SK-N-SH (cell line): ENCODE data around the gene SPECC1L. TPM values are rescaled to one million over a fixed set of nuclear protein-coding genes. Genes with fewer than 3 reads are reported as not detected.
"Not testable (repeated sequence)": the region's sequence is repeated elsewhere in the genome, so short reads cannot be mapped to it uniquely, and the experiment has no call there.

ENCODE experiments used
- CTCF ChIA-PET: fragments of 300-600, 350-600 bp; formaldehyde crosslinking; extraction: SDS; loops from one replicate; lab custom pipeline; 2021; lab: Yijun Ruan, JAX
- POLR2A ChIA-PET: fragments of 350-600 bp; sonication (Branson Sonifier 250); formaldehyde crosslinking; extraction: SDS; loops from one replicate; lab custom pipeline; 2020; ENCODE audit warnings: antibody characterized with exemption, inconsistent platforms; lab: Yijun Ruan, JAX
- DNase-seq: peaks from one replicate; pipeline ENCODE4 v3.0.0; 2012
- H2AFZ ChIP-seq: fragments of 200-600 bp; sonication (generic); 2 replicates; pipeline ENCODE4 v1.8.1; 2016; ENCODE audit warnings: antibody characterized with exemption, mild to moderate bottlenecking, low read depth
- H3F3A ChIP-seq: fragments of 200-600 bp; sonication (generic); replicated peaks from 2 replicates; pipeline ENCODE3; 2016; ENCODE audit warnings: antibody characterized with exemption, mild to moderate bottlenecking; ENCODE audit not compliant: insufficient read depth
- H3K27ac ChIP-seq, 2 experiments: fragments of 200-500 bp in 1 of 2; fragments of 200-600 bp in 1 of 2; sonication (Bioruptor generic) in 1 of 2; sonication (generic), shearing (Covaris generic) in 1 of 2; 2 replicates each; pipeline versions ENCODE4 v1.5.1 to v1.6.1; 2014 to 2016; ENCODE audit warnings: low read depth in 2 of 2, inconsistent platforms in 1 of 2, low read length in 1 of 2, mild to moderate bottlenecking in 1 of 2, mixed read lengths in 1 of 2
- H3K27me3 ChIP-seq: fragments of 200-600 bp; sonication (generic), shearing (Covaris generic); 2 replicates; pipeline ENCODE4 v1.6.1; 2016; ENCODE audit warnings: mixed run types; ENCODE audit not compliant: insufficient read depth
- H3K36me3 ChIP-seq, 2 experiments: fragments of 200-500 bp in 1 of 2; fragments of 200-600 bp in 1 of 2; sonication (Bioruptor generic) in 1 of 2; sonication (generic) in 1 of 2; replicated peaks in 1 of 2; 2 replicates each; pipeline versions ENCODE3 to v1.5.1; 2014 to 2016; ENCODE audit warnings: low read length in 1 of 2, mild to moderate bottlenecking in 1 of 2; ENCODE audit not compliant: insufficient read depth in 2 of 2, control insufficient read depth in 1 of 2
- H3K4me1 ChIP-seq, 2 experiments: fragments of 200-500 bp in 1 of 2; fragments of 200-600 bp in 1 of 2; sonication (Bioruptor generic) in 1 of 2; sonication (generic), shearing (Covaris generic) in 1 of 2; 2 replicates each; pipeline versions ENCODE4 v1.5.1 to v1.6.1; 2014 to 2016; ENCODE audit warnings: low read depth in 1 of 2, low read length in 1 of 2, mixed run types in 1 of 2; ENCODE audit not compliant: insufficient read depth in 2 of 2, control insufficient read depth in 1 of 2
- H3K4me2 ChIP-seq: fragments of 200-600 bp; sonication (generic), shearing (Covaris generic); 2 replicates; pipeline ENCODE4 v1.6.1; 2017; ENCODE audit warnings: mixed run types
- H3K4me3 ChIP-seq, 2 experiments: fragments of 200-500 bp in 1 of 2; fragments of 200-600 bp in 1 of 2; sonication (Bioruptor generic) in 1 of 2; sonication (generic), shearing (Covaris generic) in 1 of 2; 2 replicates each; pipeline versions ENCODE4 v1.5.1 to v1.8.1; 2014 to 2016; ENCODE audit warnings: low read depth in 2 of 2, inconsistent platforms in 1 of 2, low read length in 1 of 2, mild to moderate bottlenecking in 1 of 2, mixed read lengths in 1 of 2, moderate library complexity in 1 of 2
- H3K79me2 ChIP-seq: fragments of 200-600 bp; sonication (generic); 2 replicates; pipeline ENCODE4 v1.8.1; 2017; ENCODE audit warnings: mild to moderate bottlenecking; ENCODE audit not compliant: insufficient read depth
- H3K9ac ChIP-seq: fragments of 200-600 bp; sonication (generic); 2 replicates; pipeline ENCODE4 v1.6.1; 2017; ENCODE audit warnings: mixed run types
- H3K9me2 ChIP-seq: fragments of 200-600 bp; sonication (generic); 2 replicates; pipeline ENCODE4 v1.6.1; 2017; ENCODE audit warnings: mixed run types
- H3K9me3 ChIP-seq: fragments of 200-600 bp; sonication (generic); 2 replicates; pipeline ENCODE4 v1.6.1; 2017; ENCODE audit warnings: mixed run types, mild to moderate bottlenecking, moderate library complexity
- H4K20me1 ChIP-seq: fragments of 200-600 bp; sonication (generic); 2 replicates; pipeline ENCODE4 v1.6.1; 2017; ENCODE audit warnings: mild to moderate bottlenecking, mixed run types; ENCODE audit not compliant: insufficient read depth
- CHD2 ChIP-seq: fragments of 150-350 bp; IDR thresholded peaks from 2 replicates; pipeline ENCODE4 v1.6.1; 2018; ENCODE audit warnings: low read length; ENCODE audit not compliant: partially characterized antibody
- ELF1 ChIP-seq: IDR thresholded peaks from 2 replicates; pipeline ENCODE4 v1.4.0; 2012
- EP300 ChIP-seq, 2 experiments: IDR thresholded peaks; 2 replicates each; pipeline versions ENCODE4 v1.4.0 to v1.6.1; 2012; ENCODE audit warnings: borderline replicate concordance in 1 of 2, low read depth in 1 of 2, low read length in 1 of 2
- FOSL2 ChIP-seq: IDR thresholded peaks from 2 replicates; pipeline ENCODE4 v1.4.0; 2012; ENCODE audit warnings: low read depth, mild to moderate bottlenecking, moderate library complexity, borderline replicate concordance
- GATA2 ChIP-seq: sonication (generic); formaldehyde crosslinking; IDR thresholded peaks from 2 replicates; pipeline ENCODE4 v1.5.0; 2020; ENCODE audit warnings: mild to moderate bottlenecking, missing genetic modification reagents
- MAX ChIP-seq: IDR thresholded peaks from 2 replicates; pipeline ENCODE4 v1.4.0; 2012; ENCODE audit warnings: low read depth
- MXI1 ChIP-seq: IDR thresholded peaks from 2 replicates; pipeline ENCODE4 v1.6.1; 2012; ENCODE audit warnings: mild to moderate bottlenecking, low read depth, low read length, improper control_type of control experiment
- NFIC ChIP-seq: IDR thresholded peaks from 2 replicates; pipeline ENCODE4 v1.4.0; 2012; ENCODE audit warnings: borderline replicate concordance
- PBX3 ChIP-seq: IDR thresholded peaks from 2 replicates; pipeline ENCODE4; 2012
- POLR2AphosphoS5 ChIP-seq: IDR thresholded peaks from 2 replicates; pipeline ENCODE4 v1.6.1; 2012; ENCODE audit warnings: low read depth, low read length
- RCOR1 ChIP-seq: fragments of 150-350 bp; IDR thresholded peaks from 2 replicates; pipeline ENCODE4 v1.6.1; 2017; ENCODE audit warnings: antibody characterized with exemption, low read length
- SIN3A ChIP-seq: IDR thresholded peaks from 2 replicates; pipeline ENCODE4 v1.6.1; 2012; ENCODE audit warnings: low read depth, mild to moderate bottlenecking, low read length, moderate library complexity, borderline replicate concordance
- TCF12 ChIP-seq: IDR thresholded peaks from 2 replicates; pipeline ENCODE4 v1.4.0; 2012
- WGBS: methylation state at CpG from one replicate; pipeline ENCODE4 v1.1.6; 2017; ENCODE audit warnings: low lambda C conversion rate; 5-methylcytosine and 5-hydroxymethylcytosine counted together
- polyA plus RNA-seq, 3 experiments: library from polyadenylated mRNA; depleted of rRNA; stranded (reverse); fragments of >200 nt; gene quantifications; 2 replicates each; pipeline ENCODE4 v1.2.3, GENCODE V29; 2012

SPECC1L gene
- polyA plus RNA-seq, 1 of the 3 experiments (the other 2 are of a cell fraction) = 22.9 TPM

DNA sequence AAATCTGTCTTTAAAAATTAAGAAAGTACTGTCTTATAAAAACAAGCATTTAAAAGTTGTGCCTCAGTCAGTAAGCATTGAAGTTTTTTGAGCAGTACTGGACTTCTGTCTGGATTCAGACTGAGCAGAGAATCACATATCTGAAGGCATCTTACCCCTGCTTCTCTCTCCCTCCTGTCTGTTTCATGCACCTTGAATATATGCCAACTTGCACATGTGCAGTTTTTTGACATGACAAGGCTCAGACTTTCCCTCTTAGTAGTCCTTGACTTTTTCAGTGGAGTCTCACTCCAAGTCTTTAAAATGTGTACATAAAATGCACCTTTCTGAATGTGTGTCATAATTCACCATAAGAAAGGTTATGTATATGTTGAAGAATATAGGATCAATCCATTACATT, 19.8 kb downstream of the SPECC1L start:
- CTCF ChIA-PET = no interaction called here
- Histone ChIP-seq H3F3A (peaks cover 45% of the 10 kb centered on the region), H3K9me3 (no peaks in the 10 kb centered on the region), H3K4me1 (peaks cover 33 to 46% of the 10 kb centered on the region in 2 experiments), H3K27me3 (no peaks in the 10 kb centered on the region), H3K27ac (peak overlapping the region; percentile 87 to 91), H3K4me3 (no peak overlapping the region), H2AFZ (no peak overlapping the region), H3K9me2 (no peaks in the 10 kb centered on the region)
- DNase-seq = no peak
- POLR2A ChIA-PET = no interaction called here
- TF ChIP-seq TCF12 (peak; percentile 25; the same call in 1 of the 2 replicates), CHD2 (no peak), PBX3 (no peak), SIN3A (0 out of 2 replicates have a peak, but pooled peaks have one; percentile 25), NFIC (peak; percentile 38), MAX (peak; percentile 47), MXI1 (peak; percentile 83)
- TF ChIP-seq, all 33 proteins: peak for 5
- peaks cover 78% of the 10 kb centered on the region for H3K79me2 ChIP-seq
- H3K4me2 ChIP-seq = peak overlapping the region; percentile 73
- H3K9ac ChIP-seq = peak overlapping the region; percentile 48; the same call in 1 of the 2 replicates
- H4K20me1 ChIP-seq = no peaks in the 10 kb centered on the region; the same call in 1 of the 2 replicates
- H3K36me3 ChIP-seq = no peaks in the 10 kb centered on the region

DNA sequence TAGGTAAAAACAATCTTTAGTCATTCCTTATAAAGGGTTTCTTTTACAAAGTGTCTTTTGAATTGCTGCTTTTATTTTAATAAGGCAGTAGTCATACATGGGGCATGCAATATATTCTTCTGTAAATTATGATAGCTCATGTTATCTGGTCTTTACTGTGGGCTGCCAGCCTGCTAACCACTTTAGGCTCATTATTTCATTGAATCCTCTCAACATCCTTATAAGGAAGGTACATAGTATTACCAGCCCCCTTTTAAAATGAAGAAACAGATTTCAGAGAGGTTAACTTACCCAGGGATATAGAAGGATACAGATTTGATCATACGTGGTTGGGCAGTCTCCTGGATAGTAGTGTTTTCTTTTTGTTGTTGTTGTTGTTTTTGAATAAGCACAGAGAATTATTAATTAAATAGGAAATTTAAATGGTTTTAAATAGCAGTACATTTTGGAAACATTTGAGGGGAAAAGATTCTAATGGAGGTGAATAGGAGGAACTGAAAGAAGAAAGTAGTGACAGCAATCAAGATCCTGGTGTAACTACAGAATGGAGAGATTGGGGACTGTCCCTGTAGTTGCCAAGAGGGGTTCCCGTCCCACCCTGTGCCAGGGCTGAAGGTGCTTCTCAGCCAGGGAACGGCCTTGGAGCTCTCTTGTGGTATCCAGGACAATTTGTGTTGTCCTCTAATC, 21.0 kb downstream of the SPECC1L start:
- no peaks in the 10 kb centered on the region for H3K36me3 ChIP-seq

GRCh38 chr22:24292202-24292830, 21.7 kb downstream of the SPECC1L start:
- H3K9ac ChIP-seq, DNase-seq, H3K27me3 ChIP-seq, H3K36me3 ChIP-seq, H3K9me2 ChIP-seq, H3K9me3 ChIP-seq, H3K4me3 ChIP-seq, H4K20me1 ChIP-seq, POLR2A ChIA-PET, H2AFZ ChIP-seq: not testable (repeated sequence)
- H3F3A ChIP-seq = peaks cover 45% of the 10 kb centered on the region
- H3K27ac ChIP-seq = peak overlapping the region; percentile 87 to 91; a peak in 3 of 4 replicates
- peak overlapping the region; percentile 10; the same call in 1 of the 2 replicates for H3K4me2 ChIP-seq
- H3K4me1 ChIP-seq = peaks cover 29 to 32% of the 10 kb centered on the region in 2 experiments
- CTCF ChIA-PET = interaction anchor here (1.1 kb wide), 1 partner anchor 31 kb away, joined by 4 read pairs; no protein-coding TSS in a partner anchor
- 83% methylated on average over 3 of the region's 3 CpGs for WGBS
- peaks cover 75% of the 10 kb centered on the region for H3K79me2 ChIP-seq

More for the DNA sequence above, 21.0 kb downstream of the SPECC1L start:
- no peaks in the 10 kb centered on the region for H3K27me3 ChIP-seq
- no peak overlapping the region for H2AFZ ChIP-seq
- no peak for DNase-seq
- 0 out of 2 replicates have a peak overlapping the region, but pooled peaks have one; percentile 48 for H3K9ac ChIP-seq
- H3F3A ChIP-seq = peaks cover 45% of the 10 kb centered on the region
- H3K4me3 ChIP-seq = no peak overlapping the region
- H4K20me1 ChIP-seq = no peaks in the 10 kb centered on the region; the same call in 1 of the 2 replicates
- peaks cover 78% of the 10 kb centered on the region for H3K79me2 ChIP-seq
- H3K9me3 ChIP-seq = no peaks in the 10 kb centered on the region
- peak overlapping the region; percentile 87 to 91 for H3K27ac ChIP-seq
- POLR2A ChIA-PET = no interaction called here
- TF ChIP-seq MXI1 (no peak), ELF1 (no peak), EP300 (IDR thresholded peaks at IDR 0.05; ENCODE audit: borderline replicate concordance in 1 of 2, low read depth in 1 of 2, low read length in 1 of 2) (no peak), RCOR1 (no peak), GATA2 (no peak), SIN3A (no peak), FOSL2 (no peak), POLR2AphosphoS5 (no peak)
- TF ChIP-seq, all 33 proteins: peak for 0
- H3K9me2 ChIP-seq = no peaks in the 10 kb centered on the region
- peak overlapping the region; percentile 10; the same call in 1 of the 2 replicates for H3K4me2 ChIP-seq
- peaks cover 32 to 35% of the 10 kb centered on the region in 2 experiments for H3K4me1 ChIP-seq
- CTCF ChIA-PET = interaction anchor here (1.1 kb wide), 1 partner anchor 32 kb away, joined by 4 read pairs; no protein-coding TSS in a partner anchor
- 93% methylated on average over 3 of the region's 3 CpGs for WGBS

DNA sequence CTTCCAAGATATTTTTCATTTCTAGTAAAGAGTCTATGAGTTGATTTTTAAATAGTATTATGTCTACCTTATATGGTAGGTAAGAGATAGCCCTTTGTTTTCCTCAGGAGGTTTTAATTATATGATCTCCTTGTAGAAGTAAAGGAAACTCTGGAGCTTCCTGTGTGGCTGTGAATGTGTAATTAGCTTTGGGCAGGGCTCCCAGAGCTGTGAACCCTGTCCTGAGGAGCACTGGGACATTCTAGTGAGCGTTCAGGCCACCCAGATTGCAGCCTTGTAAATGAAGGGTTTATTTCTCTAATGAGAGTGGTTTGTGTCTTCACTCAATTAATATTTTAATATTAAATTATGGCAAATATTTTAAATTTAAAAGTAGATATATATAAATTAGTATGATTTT, 24.3 kb downstream of the SPECC1L start:
- H3K27ac ChIP-seq, H4K20me1 ChIP-seq, DNase-seq, H3K36me3 ChIP-seq, H3K9me2 ChIP-seq, CTCF ChIA-PET, H3K4me2 ChIP-seq, H3K9me3 ChIP-seq, H3K9ac ChIP-seq, POLR2A ChIA-PET, H2AFZ ChIP-seq, H3K27me3 ChIP-seq, H3K4me3 ChIP-seq: not testable (repeated sequence)
- 80% methylated on average over 1 of the region's 1 CpG for WGBS
- Histone ChIP-seq H3K79me2 (peaks cover 86% of the 10 kb centered on the region), H3K4me1 (peaks cover 19 to 21% of the 10 kb centered on the region in 2 experiments), H3F3A (peaks cover 22% of the 10 kb centered on the region)
